ENCODE results near the gene DMXL1.

DMXL1 gene

DNA sequence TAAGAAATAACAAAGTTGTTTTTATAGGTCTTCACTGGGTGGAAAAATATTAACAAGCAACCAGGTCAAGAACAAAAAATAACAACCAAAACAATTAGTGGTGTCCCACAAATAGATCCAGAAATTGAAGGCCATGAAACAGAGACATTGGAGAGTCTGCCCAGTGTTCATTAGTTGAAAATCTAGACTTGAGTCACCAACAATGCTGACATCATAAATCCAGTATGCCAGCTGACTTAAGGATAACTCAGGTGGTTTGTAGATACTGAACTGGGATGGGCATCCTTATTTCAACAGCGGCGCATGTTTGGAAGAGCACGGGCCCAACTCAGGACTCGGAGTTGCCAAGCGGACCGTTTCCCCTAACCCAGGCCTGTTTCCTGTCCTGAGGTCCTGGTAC, 204.3 kb downstream of the DMXL1 start:
- TF ChIP-seq, protein P1, sequence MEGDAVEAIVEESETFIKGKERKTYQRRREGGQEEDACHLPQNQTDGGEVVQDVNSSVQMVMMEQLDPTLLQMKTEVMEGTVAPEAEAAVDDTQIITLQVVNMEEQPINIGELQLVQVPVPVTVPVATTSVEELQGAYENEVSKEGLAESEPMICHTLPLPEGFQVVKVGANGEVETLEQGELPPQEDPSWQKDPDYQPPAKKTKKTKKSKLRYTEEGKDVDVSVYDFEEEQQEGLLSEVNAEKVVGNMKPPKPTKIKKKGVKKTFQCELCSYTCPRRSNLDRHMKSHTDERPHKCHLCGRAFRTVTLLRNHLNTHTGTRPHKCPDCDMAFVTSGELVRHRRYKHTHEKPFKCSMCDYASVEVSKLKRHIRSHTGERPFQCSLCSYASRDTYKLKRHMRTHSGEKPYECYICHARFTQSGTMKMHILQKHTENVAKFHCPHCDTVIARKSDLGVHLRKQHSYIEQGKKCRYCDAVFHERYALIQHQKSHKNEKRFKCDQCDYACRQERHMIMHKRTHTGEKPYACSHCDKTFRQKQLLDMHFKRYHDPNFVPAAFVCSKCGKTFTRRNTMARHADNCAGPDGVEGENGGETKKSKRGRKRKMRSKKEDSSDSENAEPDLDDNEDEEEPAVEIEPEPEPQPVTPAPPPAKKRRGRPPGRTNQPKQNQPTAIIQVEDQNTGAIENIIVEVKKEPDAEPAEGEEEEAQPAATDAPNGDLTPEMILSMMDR (conservative IDR thresholded peaks at IDR 0.05; ENCODE audit: low read length): no peak
- DNase-seq (ENCODE audit: low read depth): no peak
- no peak overlapping the region for H3K4me3 ChIP-seq (ENCODE audit: low read length)

DNA sequence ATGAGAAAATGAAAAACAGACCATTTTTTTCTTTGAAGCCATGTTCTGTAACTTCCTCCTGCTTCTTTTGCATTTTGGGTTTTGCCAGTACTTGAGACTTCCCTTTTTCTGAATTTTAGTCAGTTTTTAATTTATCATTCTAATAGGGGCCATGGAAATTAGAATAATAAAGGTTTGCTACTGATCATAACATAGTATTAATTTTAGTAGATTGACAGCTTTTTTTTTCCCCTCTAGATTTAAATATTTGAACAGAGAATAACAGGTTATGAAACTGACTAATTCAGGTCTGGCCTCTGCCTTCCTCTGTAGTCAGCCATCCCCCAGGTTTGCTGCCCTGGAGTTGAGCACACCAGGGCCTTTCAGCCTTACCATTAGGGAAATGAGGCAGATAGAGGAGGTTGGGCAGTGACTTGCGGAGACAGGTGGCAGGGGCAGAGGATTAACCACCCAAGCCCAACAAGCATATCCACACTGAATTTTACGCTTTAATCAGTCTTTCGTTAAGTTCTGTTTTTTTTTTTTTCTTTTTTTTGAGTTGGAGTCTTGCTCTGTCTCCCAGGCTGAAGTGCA, 204.8 kb downstream of the DMXL1 start:
- no peak overlapping the region for H3K4me3 ChIP-seq (ENCODE audit: low read length)
- TF ChIP-seq, protein P1 (conservative IDR thresholded peaks at IDR 0.05; ENCODE audit: low read length): no peak
- no peak for DNase-seq (ENCODE audit: low read depth)

DNA sequence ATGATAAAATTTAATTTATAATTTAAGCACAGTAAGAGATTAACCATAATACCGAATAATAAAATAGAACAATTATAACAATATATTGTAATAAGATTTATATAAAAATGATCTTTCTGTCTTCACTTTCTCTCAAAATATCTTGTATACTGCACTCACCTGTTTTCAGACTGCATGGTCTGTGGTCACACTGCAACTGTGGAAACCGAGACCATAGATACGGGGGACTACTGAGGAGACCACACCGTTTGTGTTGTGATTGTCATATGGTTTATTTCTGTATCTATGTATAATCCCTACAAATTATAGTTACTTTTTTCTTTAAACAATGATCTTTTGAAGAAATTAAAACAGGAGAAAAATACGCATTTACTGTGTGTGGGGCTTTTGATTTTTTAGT, 206.1 kb downstream of the DMXL1 start:
- TF ChIP-seq, protein P1 (conservative IDR thresholded peaks at IDR 0.05; ENCODE audit: low read length): no peak
- no peak for DNase-seq (ENCODE audit: low read depth)

GRCh38 chr5:119279093-119279492, 208.2 kb downstream of the DMXL1 start:
- TF ChIP-seq, protein P1 (conservative IDR thresholded peaks at IDR 0.05; ENCODE audit: low read length): no peak
- no peak overlapping the region for H3K4me3 ChIP-seq (ENCODE audit: low read length)
- DNase-seq (ENCODE audit: low read depth): no peak

More for the DNA sequence above, 206.1 kb downstream of the DMXL1 start:
- H3K4me3 ChIP-seq (ENCODE audit: low read length): no peak overlapping the region

DNA sequence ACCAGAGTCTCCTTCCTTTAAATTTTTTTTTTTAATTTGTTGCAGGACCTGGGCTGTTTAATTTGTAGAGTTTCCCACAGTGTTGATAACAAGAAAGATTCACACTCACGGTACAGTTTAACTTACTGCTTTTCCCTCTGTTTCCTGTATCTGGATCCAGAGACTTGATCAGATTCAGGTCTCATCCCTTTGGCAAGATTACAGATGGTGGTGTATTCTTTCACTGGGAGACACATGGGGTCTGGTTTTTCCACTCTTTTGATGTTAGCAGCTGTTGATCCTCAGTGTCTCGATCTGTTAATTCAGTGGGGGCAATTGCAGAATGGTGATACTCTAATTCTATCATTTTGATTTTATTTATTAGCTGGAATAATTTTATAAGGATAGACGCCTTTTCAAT, 209.5 kb downstream of the DMXL1 start:
- TF ChIP-seq, protein P1 (conservative IDR thresholded peaks at IDR 0.05; ENCODE audit: low read length): no peak
- DNase-seq (ENCODE audit: low read depth): no peak
- no peak overlapping the region for H3K4me3 ChIP-seq (ENCODE audit: low read length)

GRCh38 chr5:119282628-119283027, 211.7 kb downstream of the DMXL1 start:
- TF ChIP-seq, protein P1 (conservative IDR thresholded peaks at IDR 0.05; ENCODE audit: low read length): no peak

GRCh38 chr5:119284031-119284430, 213.1 kb downstream of the DMXL1 start:
- TF ChIP-seq, protein P1 (conservative IDR thresholded peaks at IDR 0.05; ENCODE audit: low read length): no peak
- no peak overlapping the region for H3K4me3 ChIP-seq (ENCODE audit: low read length)
- no peak for DNase-seq (ENCODE audit: low read depth)

More at GRCh38 chr5:119282628-119283027, 211.7 kb downstream of the DMXL1 start:
- no peak for DNase-seq (ENCODE audit: low read depth)
- no peak overlapping the region for H3K4me3 ChIP-seq (ENCODE audit: low read length)
